ENCODE data around the gene MYO1E. TPM values are rescaled to one million over a fixed set of nuclear protein-coding genes. Genes with fewer than 3 reads are reported as not detected.
"Not testable (repeated sequence)": the region's sequence is repeated elsewhere in the genome, so short reads cannot be mapped to it uniquely, and the experiment has no call there.

MYO1E gene
- total RNA-seq, 4 donors from 2014 or later: 49.7 to 76.1 (median 65.6) TPM

DNA sequence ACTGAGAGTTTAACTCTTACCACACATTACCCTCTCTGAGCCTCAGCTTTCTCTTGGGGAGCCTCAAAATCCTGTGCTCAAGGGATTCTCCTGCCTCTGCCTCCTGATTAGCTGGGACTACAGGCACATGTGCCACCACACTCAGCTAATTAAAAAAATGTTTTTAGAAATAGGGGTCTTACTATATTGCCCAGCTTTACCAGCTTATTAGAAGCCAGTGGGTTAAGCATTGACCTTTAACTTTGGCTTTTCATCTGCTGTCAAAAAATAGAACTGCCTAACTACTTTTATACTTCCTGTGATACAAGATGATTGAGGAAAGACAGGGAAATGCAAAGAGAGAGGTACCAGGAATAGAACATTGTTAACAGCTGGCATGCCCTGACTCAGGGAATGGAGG is 27.3 kb downstream of the MYO1E start:
- Histone ChIP-seq H3K9me3 (no peaks in the 10 kb centered on the region), H3K27ac (no peak overlapping the region), H3K4me3 (no peak overlapping the region), H3K27me3 (no peaks in the 10 kb centered on the region), H3K4me1 (peaks cover 2 to 22% (median 5%) of the 10 kb centered on the region in 3 donors), H3K36me3 (no peaks in the 10 kb centered on the region)
- TF ChIP-seq POLR2A (IDR thresholded peaks at IDR 0.05) (no peak), POLR2AphosphoS5 (IDR thresholded peaks at IDR 0.05) (no peak), EP300 (IDR thresholded peaks at IDR 0.05) (no peak)
- TF ChIP-seq, protein P1, sequence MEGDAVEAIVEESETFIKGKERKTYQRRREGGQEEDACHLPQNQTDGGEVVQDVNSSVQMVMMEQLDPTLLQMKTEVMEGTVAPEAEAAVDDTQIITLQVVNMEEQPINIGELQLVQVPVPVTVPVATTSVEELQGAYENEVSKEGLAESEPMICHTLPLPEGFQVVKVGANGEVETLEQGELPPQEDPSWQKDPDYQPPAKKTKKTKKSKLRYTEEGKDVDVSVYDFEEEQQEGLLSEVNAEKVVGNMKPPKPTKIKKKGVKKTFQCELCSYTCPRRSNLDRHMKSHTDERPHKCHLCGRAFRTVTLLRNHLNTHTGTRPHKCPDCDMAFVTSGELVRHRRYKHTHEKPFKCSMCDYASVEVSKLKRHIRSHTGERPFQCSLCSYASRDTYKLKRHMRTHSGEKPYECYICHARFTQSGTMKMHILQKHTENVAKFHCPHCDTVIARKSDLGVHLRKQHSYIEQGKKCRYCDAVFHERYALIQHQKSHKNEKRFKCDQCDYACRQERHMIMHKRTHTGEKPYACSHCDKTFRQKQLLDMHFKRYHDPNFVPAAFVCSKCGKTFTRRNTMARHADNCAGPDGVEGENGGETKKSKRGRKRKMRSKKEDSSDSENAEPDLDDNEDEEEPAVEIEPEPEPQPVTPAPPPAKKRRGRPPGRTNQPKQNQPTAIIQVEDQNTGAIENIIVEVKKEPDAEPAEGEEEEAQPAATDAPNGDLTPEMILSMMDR (IDR thresholded peaks at IDR 0.05): no peak
- ATAC-seq: no peak

DNA sequence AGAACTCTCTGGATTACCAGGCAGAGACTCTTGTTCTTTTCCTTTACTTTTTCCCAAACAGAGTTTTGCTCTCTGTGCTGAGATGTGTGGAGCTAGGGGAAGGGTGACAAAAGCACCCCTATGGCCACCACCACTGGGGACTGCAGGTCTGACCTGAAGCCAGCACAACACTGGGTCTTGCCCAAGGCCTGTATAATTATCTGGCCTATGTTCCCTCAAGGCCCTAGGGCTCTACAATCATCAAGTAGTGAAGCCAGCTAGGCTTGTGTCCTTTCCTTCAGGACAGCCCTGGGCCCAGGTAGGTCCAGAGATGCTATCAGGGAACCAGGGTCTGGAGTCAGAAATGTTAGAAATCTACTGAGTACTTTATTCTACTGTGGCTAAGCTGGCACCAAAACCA is 28.4 kb downstream of the MYO1E start:
- no peak for TF ChIP-seq POLR2A (IDR thresholded peaks at IDR 0.05)
- Histone ChIP-seq H3K27me3 (no peaks in the 10 kb centered on the region), H3K27ac (no peak overlapping the region), H3K36me3 (no peaks in the 10 kb centered on the region), H3K4me1 (peaks cover 0 to 18% (median 0%) of the 10 kb centered on the region in 3 donors), H3K4me3 (no peak overlapping the region), H3K9me3 (no peaks in the 10 kb centered on the region)
- no peak for ATAC-seq

DNA sequence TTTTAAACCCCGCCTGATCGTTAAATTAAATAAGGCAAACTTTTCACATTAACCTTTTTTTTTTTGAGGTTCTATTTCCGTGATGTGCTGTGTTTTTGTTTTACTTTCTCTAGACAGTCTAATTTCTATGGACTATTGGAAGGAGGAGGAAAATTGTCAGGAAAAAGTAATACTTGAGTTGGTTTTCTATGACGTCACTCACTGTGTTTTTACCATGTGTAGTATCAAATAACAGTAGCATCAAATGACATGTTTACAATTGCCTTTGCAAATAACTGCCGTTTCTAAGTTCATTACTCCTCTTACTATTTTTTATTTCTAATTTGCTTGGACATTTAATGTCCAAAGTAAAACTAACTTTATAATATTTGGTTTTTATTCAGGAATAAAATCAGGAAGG is 32.3 kb downstream of the MYO1E start:
- no peak for TF ChIP-seq EP300 (IDR thresholded peaks at IDR 0.05)
- TF ChIP-seq POLR2AphosphoS5 (IDR thresholded peaks at IDR 0.05): no peak
- TF ChIP-seq, protein P1 (IDR thresholded peaks at IDR 0.05): no peak
- TF ChIP-seq POLR2A (IDR thresholded peaks at IDR 0.05): no peak

DNA sequence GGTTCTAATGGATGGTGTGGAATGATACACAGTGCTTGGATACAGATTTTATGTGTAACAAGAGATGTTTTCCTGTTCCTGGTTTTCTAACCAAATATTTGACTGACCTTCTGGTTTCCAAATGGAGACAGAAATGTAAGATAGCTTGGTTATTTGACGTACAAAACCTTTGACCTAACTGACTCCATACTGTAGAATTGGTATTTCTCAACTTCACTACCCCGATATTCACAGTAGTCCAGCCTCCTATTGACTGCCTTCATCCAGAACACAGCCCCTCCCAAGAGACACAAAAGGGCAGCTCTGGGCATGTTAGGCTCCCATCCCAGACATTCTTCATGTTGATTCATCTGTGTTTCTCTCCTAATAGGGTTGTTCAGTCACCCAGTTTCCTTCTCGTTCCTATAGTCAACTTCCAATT is 33.4 kb downstream of the MYO1E start:
- TF ChIP-seq POLR2AphosphoS5 (IDR thresholded peaks at IDR 0.05) (no peak), POLR2A (IDR thresholded peaks at IDR 0.05) (no peak), EP300 (IDR thresholded peaks at IDR 0.05) (no peak)
- TF ChIP-seq, protein P1 (IDR thresholded peaks at IDR 0.05): no peak
- no peaks in the 10 kb centered on the region for H3K27me3 ChIP-seq
- H3K9me3 ChIP-seq: no peaks in the 10 kb centered on the region
- WGBS, 2 donors (ENCODE audit: low coverage in 1 of 2): 58 to 64% methylated on average over 2 to 3 of the region's 3 CpGs
- H3K4me1 ChIP-seq: peaks cover 0 to 6% (median 0%) of the 10 kb centered on the region in 3 donors
- ATAC-seq: no peak
- no peaks in the 10 kb centered on the region for H3K36me3 ChIP-seq
- no peak overlapping the region for H3K4me3 ChIP-seq
- H3K27ac ChIP-seq: no peak overlapping the region

More for the DNA sequence above, 32.3 kb downstream of the MYO1E start:
- Histone ChIP-seq H3K9me3 (no peaks in the 10 kb centered on the region), H3K27me3 (no peaks in the 10 kb centered on the region), H3K27ac (no peak overlapping the region), H3K4me1 (peaks cover 0 to 6% (median 0%) of the 10 kb centered on the region in 3 donors), H3K4me3 (no peak overlapping the region), H3K36me3 (no peaks in the 10 kb centered on the region)
- no peak for ATAC-seq
- 86 to 89% methylated on average over 4 of the region's 5 CpGs for WGBS, 2 donors (ENCODE audit: low coverage in 1 of 2)

DNA sequence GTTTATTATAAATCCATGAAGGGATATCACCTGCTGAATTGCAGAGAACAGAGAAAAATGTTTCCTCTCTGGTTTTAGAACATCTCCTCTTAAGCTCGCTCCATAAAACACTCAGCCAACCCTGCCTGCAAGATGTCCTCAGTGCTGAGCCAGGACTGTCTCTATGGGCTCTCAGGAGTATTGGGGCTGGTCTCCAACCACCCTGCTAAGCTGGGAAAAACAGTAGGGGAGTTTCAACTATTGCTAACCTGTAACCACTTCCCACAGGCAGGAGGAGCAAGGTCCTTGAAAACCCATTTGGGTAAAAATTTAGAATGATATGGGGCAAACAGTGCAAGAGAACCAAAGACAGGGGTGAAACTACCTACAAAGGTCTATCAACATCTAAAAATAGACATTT is 34.3 kb downstream of the MYO1E start:
- no peak overlapping the region for H3K4me3 ChIP-seq
- no peak for TF ChIP-seq EP300 (IDR thresholded peaks at IDR 0.05)
- TF ChIP-seq POLR2A (IDR thresholded peaks at IDR 0.05): no peak
- TF ChIP-seq POLR2AphosphoS5 (IDR thresholded peaks at IDR 0.05): no peak
- TF ChIP-seq, protein P1 (IDR thresholded peaks at IDR 0.05): no peak
- no peaks in the 10 kb centered on the region for H3K9me3 ChIP-seq
- no peak for ATAC-seq
- H3K4me1 ChIP-seq: peaks cover 0 to 6% (median 0%) of the 10 kb centered on the region in 3 donors
- H3K27me3 ChIP-seq: no peaks in the 10 kb centered on the region
- H3K27ac ChIP-seq: no peak overlapping the region
- 86% methylated on average over 1 of the region's 1 CpG; no CpG with 5 or more reads in 1 of the 2 donors for WGBS, 2 donors (ENCODE audit: low coverage in 1 of 2)
- no peaks in the 10 kb centered on the region for H3K36me3 ChIP-seq

DNA sequence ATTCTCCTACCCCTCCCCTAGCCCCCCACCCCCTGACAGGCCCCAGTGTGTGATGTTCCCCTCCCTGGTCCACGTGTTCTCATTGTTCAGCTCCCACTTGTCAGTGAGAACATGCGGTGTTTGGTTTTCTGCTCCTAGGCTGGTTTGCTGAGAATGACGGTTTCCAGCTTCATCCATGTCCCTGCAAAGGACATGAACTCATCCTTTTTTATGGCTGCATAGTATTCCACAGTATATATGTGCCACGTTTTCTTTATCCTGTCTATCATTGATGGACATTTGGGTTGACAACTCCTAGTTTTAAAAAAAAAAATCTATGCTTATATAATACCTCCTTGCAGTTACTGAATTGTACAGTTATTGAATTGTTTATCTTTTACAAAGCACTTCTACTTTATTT is 35.9 kb downstream of the MYO1E start:
- H3K27ac ChIP-seq, H3K9me3 ChIP-seq, ATAC-seq, H3K4me1 ChIP-seq, H3K4me3 ChIP-seq, H3K27me3 ChIP-seq, H3K36me3 ChIP-seq: not testable (repeated sequence)
- 89 to 93% methylated on average over 2 to 4 of the region's 4 CpGs for WGBS, 2 donors (ENCODE audit: low coverage in 1 of 2)

Data from gastroesophageal sphincter (tissue), 4 donors.